Muscle of leg (tissue), 11 donors: ENCODE results near the gene KRTAP10-11. TPM values are rescaled to one million over a fixed set of nuclear protein-coding genes. Genes with fewer than 3 reads are reported as not detected.

Source experiments
- DNase-seq: peaks from one replicate; pipeline ENCODE4 v3.0.0; 2013
- H3K27ac ChIP-seq: one replicate; pipeline ENCODE4 v1.5.1; 2013; ENCODE audit warnings: mild to moderate bottlenecking, low read length, control low read depth
- H3K27me3 ChIP-seq: one replicate; pipeline ENCODE4 v1.6.1; 2013; ENCODE audit warnings: low read length; ENCODE audit not compliant: control insufficient read depth, insufficient read depth
- H3K36me3 ChIP-seq: one replicate; pipeline ENCODE4 v1.6.1; 2013; ENCODE audit warnings: low read length; ENCODE audit not compliant: control insufficient read depth, insufficient read depth
- H3K4me1 ChIP-seq: one replicate; pipeline ENCODE4 v1.6.1; 2013; ENCODE audit warnings: low read length; ENCODE audit not compliant: control insufficient read depth, insufficient read depth
- H3K4me3 ChIP-seq: one replicate; pipeline ENCODE4 v1.5.1; 2013; ENCODE audit warnings: low read length, control low read depth
- H3K9me3 ChIP-seq: replicated peaks from 2 replicates; pipeline ENCODE4 v1.6.1; 2013; ENCODE audit warnings: low read depth, low read length; ENCODE audit not compliant: control insufficient read depth
- WGBS: methylation state at CpG from one replicate; pipeline ENCODE4 v1.1.5; 2013; ENCODE audit warnings: missing lambda C conversion rate; ENCODE audit not compliant: insufficient coverage; 5-methylcytosine and 5-hydroxymethylcytosine counted together
- polyA plus RNA-seq, 8 donors: library from polyadenylated mRNA; unstranded; fragments of 120-200 nt; gene quantifications; one replicate each; pipeline versions ENCODE4 v1.2.1 to v1.2.3, GENCODE V29; 2013; ENCODE audit warnings: inconsistent platforms in 1 of 8, low replicate concordance in 1 of 8; ENCODE audit not compliant: insufficient read length in 8 of 8, insufficient read depth in 1 of 8
- total RNA-seq: library from RNA; stranded (reverse); fragments of 120-200 nt; gene quantifications from one replicate; pipeline ENCODE4 v1.2.4, GENCODE V29; 2013

KRTAP10-11 gene
- total and polyA plus RNA-seq, 9 donors: not detected

DNA sequence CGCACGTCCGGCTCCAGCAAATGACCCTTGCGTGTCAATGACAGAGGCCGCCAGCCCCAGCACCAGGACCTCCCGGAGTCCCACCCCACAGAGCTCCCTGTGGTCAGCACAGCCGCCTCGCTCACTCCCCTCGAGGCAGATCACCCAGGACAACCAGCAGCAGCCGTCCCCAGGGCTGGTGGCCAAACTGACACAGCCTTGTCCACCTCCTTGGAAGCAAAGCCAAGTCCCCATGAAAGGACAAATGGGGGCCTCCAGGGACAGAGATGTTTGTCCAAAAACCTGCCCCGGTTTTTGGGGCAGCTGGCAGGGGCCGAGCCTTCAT lies 6.9 kb upstream of the KRTAP10-11 start:
- DNase-seq: no peak
- H3K27ac ChIP-seq: no peak overlapping the region
- no peak overlapping the region for H3K4me3 ChIP-seq
- whole genome bisulfite sequencing: 79% methylated on average over 12 of the region's 12 CpGs
- peaks cover 2% of the 10 kb centered on the region for H3K4me1 ChIP-seq
- H3K9me3 ChIP-seq: peaks cover 7% of the 10 kb centered on the region
- no peaks in the 10 kb centered on the region for H3K27me3 ChIP-seq
- no peaks in the 10 kb centered on the region for H3K36me3 ChIP-seq

DNA sequence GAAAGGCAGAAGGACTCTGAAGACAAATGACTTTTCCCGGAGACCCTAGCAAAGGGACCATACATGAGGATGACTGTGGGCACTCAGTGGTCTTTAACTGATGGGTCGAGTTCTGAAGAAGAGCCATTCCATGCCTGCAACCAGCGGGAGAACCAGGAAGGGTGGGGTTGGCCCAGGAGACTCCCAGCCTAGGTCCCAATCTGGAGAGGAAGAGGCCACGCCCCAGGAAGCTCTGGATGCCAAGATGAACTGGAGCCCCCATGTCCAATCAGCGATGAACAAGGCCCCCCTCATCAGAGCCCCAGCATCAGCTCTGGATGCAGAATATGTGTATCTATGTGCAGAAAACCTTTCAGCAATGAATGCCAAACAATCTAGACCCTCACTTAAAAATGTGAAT lies 5.5 kb upstream of the KRTAP10-11 start:
- Histone ChIP-seq H3K9me3 (peaks cover 9% of the 10 kb centered on the region), H3K4me1 (peaks cover 2% of the 10 kb centered on the region), H3K4me3 (no peak overlapping the region), H3K27ac (no peak overlapping the region), H3K36me3 (no peaks in the 10 kb centered on the region), H3K27me3 (no peaks in the 10 kb centered on the region)
- no peak for DNase-seq
- WGBS: 88% methylated on average over 3 of the region's 5 CpGs

DNA sequence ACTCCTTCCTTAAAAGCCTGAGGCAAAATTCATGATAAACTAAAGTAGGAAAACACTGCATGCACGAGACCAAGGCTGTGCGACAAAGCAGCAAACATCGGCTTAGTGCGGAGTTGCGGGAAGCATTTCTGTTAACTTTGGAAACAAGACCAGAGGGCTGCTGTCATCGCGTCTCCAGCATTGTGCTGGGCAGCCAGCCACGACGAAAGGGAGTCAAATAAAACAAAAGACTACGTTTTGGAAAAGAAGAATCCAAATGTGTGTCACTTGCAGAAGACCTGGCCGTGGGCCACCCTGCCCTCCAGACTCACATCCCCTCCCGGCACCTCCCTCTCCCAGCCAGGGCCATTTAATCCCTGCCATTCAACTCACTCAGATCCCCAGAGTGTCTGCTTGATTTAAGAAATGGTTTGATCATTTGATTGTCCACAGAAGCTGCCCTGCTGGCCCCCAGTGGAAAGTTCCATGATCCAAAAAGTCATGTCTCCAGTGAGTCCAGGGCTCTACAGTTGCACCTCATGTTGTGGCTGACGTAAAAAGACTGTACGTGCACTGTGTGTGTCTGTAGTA lies 2.4 kb upstream of the KRTAP10-11 start:
- Histone ChIP-seq H3K9me3 (peaks cover 9% of the 10 kb centered on the region), H3K4me3 (no peak overlapping the region), H3K4me1 (peaks cover 2% of the 10 kb centered on the region), H3K27me3 (no peaks in the 10 kb centered on the region), H3K36me3 (no peaks in the 10 kb centered on the region), H3K27ac (no peak overlapping the region)
- DNase-seq: no peak
- 85% methylated on average over 12 of the region's 14 CpGs for WGBS

DNA sequence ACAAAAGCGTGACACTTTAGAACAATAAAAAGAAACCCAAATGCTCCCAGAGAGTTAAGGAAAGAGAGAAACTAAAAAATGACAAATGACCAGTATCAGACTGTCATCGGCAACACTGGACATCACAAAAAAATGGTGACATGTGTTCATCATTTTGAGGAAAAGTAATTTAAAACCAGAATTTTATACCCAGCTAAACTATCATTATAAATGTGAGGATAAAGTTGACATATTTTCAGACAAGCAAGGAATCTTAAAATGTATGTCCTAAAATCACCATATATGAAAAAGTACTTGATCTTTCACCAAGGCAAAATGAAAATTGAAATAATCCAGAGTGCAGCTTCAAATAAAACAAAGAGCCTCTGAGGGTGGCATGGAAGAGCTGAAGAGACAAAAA lies 1.3 kb upstream of the KRTAP10-11 start:
- no CpG with 5 or more reads among the region's 2 CpGs for WGBS
- Histone ChIP-seq H3K27ac (no peak overlapping the region), H3K9me3 (peaks cover 9% of the 10 kb centered on the region), H3K4me3 (no peak overlapping the region), H3K36me3 (no peaks in the 10 kb centered on the region), H3K27me3 (no peaks in the 10 kb centered on the region), H3K4me1 (peaks cover 2% of the 10 kb centered on the region)
- no peak for DNase-seq

- DNase-seq: peak; percentile 19
- peaks cover 9% of the 10 kb centered on the region for H3K9me3 ChIP-seq
- H3K36me3 ChIP-seq: no peaks in the 10 kb centered on the region
- H3K4me1 ChIP-seq: peaks cover 2% of the 10 kb centered on the region
- WGBS: 38% methylated on average over 7 of the region's 8 CpGs
- no peak overlapping the region for H3K27ac ChIP-seq
- H3K27me3 ChIP-seq: no peaks in the 10 kb centered on the region
- H3K4me3 ChIP-seq: no peak overlapping the region
Observed at GRCh38 chr21:44647222-44647552, 973 bp downstream of the KRTAP10-11 start.

GRCh38 chr21:44648557-44649311 lies 2.5 kb downstream of the KRTAP10-11 start:
- Histone ChIP-seq H3K9me3 (peaks cover 8% of the 10 kb centered on the region), H3K27ac (no peak overlapping the region), H3K36me3 (no peaks in the 10 kb centered on the region), H3K4me3 (no peak overlapping the region), H3K27me3 (no peaks in the 10 kb centered on the region), H3K4me1 (peaks cover 2% of the 10 kb centered on the region)
- DNase-seq: no peak
- 66% methylated on average over 30 of the region's 33 CpGs for WGBS

DNA sequence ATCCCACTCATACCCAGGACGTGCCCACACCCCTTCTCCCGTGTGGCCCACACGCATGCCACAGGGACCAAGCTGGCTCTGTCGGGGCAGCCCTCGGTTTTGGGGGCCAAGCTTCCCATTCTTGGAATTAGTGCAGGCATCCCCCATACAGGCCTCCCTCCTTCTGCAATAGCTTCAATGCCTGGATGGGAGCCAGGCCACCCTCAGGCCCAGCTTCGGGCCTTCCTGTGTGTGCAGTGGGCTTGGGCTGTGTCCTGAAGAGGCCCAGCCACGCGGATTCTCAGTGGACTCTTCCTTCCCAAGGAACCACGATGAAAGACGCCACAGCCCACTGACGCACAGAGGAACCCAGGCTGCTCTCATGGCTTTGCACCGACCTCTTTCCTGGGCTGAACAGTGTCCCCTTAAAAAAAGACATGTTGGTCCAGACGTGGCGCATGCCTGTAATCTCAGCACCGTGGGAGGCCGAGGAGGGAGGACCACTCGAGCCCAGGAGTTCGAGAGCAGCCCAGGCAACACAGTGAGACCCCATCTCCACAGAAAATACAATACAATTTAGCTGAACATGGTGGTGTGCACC lies 3.4 kb downstream of the KRTAP10-11 start:
- H3K36me3 ChIP-seq: no peaks in the 10 kb centered on the region
- DNase-seq: peak; percentile 18
- H3K4me3 ChIP-seq: no peak overlapping the region
- 63% methylated on average over 16 of the region's 18 CpGs for WGBS
- no peaks in the 10 kb centered on the region for H3K9me3 ChIP-seq
- H3K27ac ChIP-seq: no peak overlapping the region
- peaks cover 6% of the 10 kb centered on the region for H3K27me3 ChIP-seq
- peaks cover 2% of the 10 kb centered on the region for H3K4me1 ChIP-seq

GRCh38 chr21:44650265-44650972 lies 4.2 kb downstream of the KRTAP10-11 start:
- H3K36me3 ChIP-seq: no peaks in the 10 kb centered on the region
- H3K4me1 ChIP-seq: peaks cover 2% of the 10 kb centered on the region
- no peak overlapping the region for H3K27ac ChIP-seq
- H3K27me3 ChIP-seq: peaks cover 6% of the 10 kb centered on the region
- no peak overlapping the region for H3K4me3 ChIP-seq
- 90% methylated on average over 15 of the region's 20 CpGs for WGBS
- H3K9me3 ChIP-seq: no peaks in the 10 kb centered on the region
- no peak for DNase-seq

DNA sequence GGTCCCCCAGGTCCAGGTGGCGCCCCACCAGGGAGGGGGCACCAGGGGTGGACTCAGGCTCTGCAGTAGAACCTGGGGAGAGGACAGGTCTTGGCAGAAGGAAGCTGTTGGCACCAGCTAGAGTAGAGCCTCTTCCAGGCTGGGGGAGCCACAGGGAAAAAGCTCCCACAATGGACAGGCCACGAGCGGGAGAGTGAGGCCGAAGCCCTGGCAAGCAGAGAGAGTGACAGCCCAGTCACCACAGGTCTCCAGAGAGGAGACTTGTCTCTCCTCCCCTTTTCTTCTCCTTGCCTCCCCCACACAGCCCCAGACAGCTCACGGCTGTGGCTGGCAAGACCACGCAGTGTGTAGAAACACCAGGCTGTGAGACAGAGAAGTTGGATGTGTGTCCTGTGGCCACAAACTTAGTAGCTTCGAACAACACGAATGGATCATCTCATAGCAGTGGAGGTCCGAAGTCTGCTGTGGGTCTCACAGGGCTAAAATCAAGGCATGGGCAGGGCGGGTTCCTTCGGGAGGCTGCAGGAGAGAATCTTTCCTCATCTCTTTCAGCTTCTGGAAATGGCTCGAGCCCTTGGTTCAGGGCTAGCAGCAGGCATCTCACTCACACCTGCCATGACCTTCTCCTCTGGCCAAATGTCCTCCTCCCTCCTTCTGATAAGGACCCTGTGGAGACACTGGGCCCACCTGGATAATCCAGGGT lies 4.9 kb downstream of the KRTAP10-11 start:
- H3K27me3 ChIP-seq: peaks cover 6% of the 10 kb centered on the region
- no peak overlapping the region for H3K27ac ChIP-seq
- no peak for DNase-seq
- WGBS: 79% methylated on average over 6 of the region's 12 CpGs
- H3K4me1 ChIP-seq: peaks cover 2% of the 10 kb centered on the region
- H3K9me3 ChIP-seq: peaks cover under 1% of the 10 kb centered on the region
- no peaks in the 10 kb centered on the region for H3K36me3 ChIP-seq
- no peak overlapping the region for H3K4me3 ChIP-seq

- Histone ChIP-seq H3K36me3 (no peaks in the 10 kb centered on the region), H3K9me3 (peaks cover 3% of the 10 kb centered on the region), H3K4me1 (no peaks in the 10 kb centered on the region), H3K27me3 (peaks cover 6% of the 10 kb centered on the region), H3K4me3 (no peak overlapping the region), H3K27ac (no peak overlapping the region)
- WGBS: 53% methylated on average over 9 of the region's 14 CpGs
- DNase-seq: no peak
Observed at GRCh38 chr21:44653123-44653522, 6.9 kb downstream of the KRTAP10-11 start.
